ENCODE data around the gene RASIP1.
A peak's percentile ranks its signal among the peaks of the same experiment; 100 is the strongest.
"Not testable (repeated sequence)": the region's sequence is repeated elsewhere in the genome, so short reads cannot be mapped to it uniquely, and the experiment has no call there.

RASIP1 gene

DNA sequence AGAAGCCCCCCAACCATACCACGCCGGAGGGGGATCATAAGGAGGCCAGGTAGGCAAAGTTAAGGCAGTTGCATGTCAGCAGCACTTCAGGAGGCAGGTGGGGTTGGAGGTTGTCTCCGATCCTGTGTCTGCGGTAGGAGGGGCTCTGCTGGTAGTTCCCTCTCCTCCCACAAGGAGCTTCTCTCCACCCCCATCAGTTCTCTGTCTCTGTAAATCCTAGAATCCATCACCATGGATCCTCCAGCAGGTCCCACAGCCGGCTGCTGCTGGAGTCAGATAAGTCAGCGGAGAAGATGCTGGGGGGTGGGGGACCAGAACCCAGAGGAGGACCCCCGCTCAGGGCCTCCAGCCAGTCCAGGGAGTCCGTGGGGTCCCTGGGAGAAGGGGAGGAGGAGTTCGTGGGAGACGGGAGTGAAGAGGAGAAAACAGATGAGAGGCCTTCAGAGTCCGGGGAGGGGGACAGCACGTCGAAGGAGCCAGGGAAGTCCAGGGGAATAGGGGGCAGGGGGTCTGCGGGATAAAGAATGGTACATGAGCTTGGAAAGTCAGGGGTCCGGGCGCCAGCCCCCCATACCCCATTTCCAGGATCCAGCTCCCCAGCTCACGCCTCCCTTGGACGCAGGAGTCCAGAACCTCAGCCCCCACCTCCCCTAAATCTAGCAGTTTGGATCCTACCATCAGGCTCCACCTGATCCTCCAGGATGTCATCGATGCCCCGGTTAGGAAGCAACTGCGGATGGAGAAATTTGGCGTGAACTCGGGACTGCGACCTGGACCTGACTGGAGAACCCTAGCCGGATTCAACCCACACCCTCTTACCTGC lies 27.2 kb downstream of the RASIP1 start:
- no peak for DNase-seq (ENCODE audit: low spot score)

GRCh38 chr19:48711106-48711662 lies 29.2 kb downstream of the RASIP1 start:
- no peak for DNase-seq (ENCODE audit: low spot score)

- no peak for DNase-seq (ENCODE audit: low spot score)
Observed at GRCh38 chr19:48708471-48708870, 31.9 kb downstream of the RASIP1 start.

- DNase-seq (ENCODE audit: low spot score), result no peak
Observed at GRCh38 chr19:48705431-48705830, 35.0 kb downstream of the RASIP1 start.

DNA sequence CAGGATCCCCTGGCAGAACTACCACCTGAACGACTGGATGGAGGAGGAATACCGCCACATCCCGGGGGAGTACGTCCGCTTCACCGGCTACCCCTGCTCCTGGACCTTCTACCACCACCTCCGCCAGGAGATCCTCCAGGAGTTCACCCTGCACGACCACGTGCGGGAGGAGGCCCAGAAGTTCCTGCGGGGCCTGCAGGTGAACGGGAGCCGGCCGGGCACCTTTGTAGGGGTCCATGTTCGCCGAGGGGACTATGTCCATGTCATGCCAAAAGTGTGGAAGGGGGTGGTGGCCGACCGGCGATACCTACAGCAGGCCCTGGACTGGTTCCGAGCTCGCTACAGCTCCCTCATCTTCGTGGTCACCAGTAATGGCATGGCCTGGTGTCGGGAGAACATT lies 37.1 kb downstream of the RASIP1 start:
- DNase-seq (ENCODE audit: low spot score), result no peak

DNA sequence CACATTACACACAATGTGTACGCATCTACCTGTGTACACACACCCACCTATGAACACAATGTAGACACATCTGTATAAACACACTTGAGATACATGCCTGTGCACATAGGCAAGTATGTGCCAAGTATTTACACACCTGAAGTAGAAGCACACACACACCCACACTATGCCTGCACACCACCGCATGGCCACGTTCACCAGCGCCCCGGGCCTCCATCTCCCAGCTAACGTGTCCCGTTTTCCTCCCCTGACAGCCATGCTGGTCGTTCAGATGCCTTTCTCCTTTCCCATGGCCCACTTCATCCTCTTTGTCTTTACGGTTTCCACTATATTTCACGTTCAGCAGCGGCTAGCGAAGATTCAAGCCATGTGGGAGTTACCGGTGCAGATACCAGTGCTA lies 37.7 kb downstream of the RASIP1 start:
- no peak for DNase-seq (ENCODE audit: low spot score)

GRCh38 chr19:48698046-48698445 lies 42.4 kb downstream of the RASIP1 start:
- peak; percentile 12 for DNase-seq (ENCODE audit: low spot score)

GRCh38 chr19:48696353-48697010 lies 43.9 kb downstream of the RASIP1 start:
- DNase-seq (ENCODE audit: low spot score), result no peak

GRCh38 chr19:48695743-48696352 lies 44.6 kb downstream of the RASIP1 start, which contains the start of gene FUT2:
Gene FUT2, plus strand, starts transcription at chr19:48695971. Its CDS starts 6,986 bp downstream, at chr19:48702957.
- DNase-seq (ENCODE audit: low spot score), result no peak

DNA sequence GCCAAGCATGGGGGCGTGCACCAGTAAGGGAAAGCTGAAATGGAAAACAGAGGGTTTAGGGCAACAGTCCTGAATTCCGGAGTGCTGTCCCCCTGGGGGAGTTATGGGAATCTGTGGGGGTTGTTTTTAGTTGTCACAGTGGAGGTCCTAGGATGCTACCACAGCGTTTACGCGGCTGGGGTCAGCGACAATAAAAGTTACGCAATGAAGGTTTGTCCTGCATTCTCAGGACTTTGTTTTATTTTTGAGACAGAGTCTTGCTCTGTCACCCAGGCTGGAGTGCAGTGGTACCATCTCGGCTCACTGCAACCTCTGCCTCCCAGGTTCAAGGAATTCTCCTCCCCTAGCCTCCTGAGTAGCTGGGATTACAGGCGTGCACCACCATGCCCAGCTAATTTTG lies 46.8 kb downstream of the RASIP1 start:
- DNase-seq (ENCODE audit: low spot score), result not testable (repeated sequence)

GRCh38 chr19:48689449-48689848 lies 51.0 kb downstream of the RASIP1 start:
- no peak for DNase-seq (ENCODE audit: low spot score)

DNA sequence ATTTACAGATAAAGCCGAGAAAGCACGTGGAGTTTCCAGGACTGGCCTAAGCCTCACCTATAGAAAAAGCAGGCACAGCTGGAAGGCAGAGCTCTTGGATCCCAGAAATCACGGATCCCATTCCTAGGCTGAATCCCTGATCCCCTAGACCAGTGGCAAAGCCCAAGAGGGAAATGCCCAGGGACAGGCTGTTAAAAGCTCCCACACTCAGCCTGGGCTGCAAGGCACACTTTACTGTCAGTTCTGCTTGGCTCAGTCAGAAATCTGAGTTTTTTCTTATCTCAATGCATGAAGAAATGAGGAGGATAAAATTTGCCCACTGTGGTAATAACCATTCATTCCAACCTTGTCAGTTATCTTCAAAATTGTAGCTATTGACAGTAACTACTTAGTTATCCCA lies 52.6 kb downstream of the RASIP1 start:
- no peak for DNase-seq (ENCODE audit: low spot score)

DNA sequence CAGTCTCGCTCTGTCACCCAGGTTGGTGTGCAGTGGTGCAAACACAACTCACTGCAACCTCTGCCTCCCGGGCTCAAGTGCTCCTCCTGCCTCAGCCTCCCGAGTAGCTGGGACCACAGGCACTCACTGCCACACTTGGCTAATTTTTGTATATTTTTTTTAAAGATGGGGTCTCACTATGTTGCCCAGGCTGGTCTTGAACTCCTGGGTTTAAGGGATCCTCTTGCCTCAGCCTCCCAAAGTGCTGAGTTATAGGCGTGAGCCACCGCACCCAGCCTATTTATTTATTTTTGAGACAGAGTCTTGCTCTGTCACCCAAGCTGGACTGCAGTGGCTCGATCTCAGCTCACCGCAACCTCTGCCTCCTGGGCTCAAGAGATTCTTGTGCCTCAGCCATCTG lies 53.8 kb downstream of the RASIP1 start:
- DNase-seq (ENCODE audit: low spot score), result not testable (repeated sequence)

- no peak for DNase-seq (ENCODE audit: low spot score)
Observed at GRCh38 chr19:48686088-48686487, 54.3 kb downstream of the RASIP1 start.

DNA sequence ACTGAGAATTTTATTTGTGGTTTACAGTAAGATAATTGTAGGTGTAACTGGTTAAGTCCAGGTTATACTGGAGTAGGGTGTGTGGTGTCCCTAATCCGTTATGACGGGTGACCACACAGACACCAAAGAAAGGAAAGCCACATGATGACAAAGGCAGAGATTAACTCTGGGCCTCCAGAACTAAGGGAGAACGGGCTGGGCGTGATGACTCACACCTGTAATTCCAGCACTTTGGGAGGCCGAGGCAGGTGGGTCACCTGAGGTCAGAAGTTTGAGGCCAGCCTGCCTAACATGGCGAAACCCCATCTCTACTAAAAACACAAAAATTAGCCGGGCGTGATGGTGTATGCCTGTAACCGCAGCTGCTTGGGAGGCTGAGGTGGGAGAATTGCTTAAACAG lies 54.8 kb downstream of the RASIP1 start:
- no peak for DNase-seq (ENCODE audit: low spot score)

DNA sequence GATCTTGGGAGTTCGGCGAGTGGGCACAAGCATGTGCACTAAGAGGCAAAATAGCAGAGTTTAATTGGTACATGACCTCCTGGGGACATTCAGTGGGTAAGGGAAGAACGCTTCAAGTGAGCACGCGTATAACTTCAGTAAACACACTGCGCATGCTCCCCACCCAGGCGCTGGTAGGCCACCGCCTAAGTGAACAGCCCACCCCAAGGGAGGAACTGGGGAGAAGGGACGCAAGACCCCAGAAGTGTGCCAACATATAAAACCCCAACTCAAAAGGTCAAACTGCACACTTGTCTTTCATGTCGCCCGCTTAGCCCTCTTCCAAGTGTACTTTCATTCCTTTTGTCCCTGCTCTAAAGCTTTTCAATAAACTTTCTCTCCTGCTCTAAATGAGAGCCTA lies 57.1 kb downstream of the RASIP1 start:
- no peak for DNase-seq (ENCODE audit: low spot score)

- DNase-seq (ENCODE audit: low spot score), result no peak
Observed at GRCh38 chr19:48681127-48681470, 59.3 kb downstream of the RASIP1 start.

DNA sequence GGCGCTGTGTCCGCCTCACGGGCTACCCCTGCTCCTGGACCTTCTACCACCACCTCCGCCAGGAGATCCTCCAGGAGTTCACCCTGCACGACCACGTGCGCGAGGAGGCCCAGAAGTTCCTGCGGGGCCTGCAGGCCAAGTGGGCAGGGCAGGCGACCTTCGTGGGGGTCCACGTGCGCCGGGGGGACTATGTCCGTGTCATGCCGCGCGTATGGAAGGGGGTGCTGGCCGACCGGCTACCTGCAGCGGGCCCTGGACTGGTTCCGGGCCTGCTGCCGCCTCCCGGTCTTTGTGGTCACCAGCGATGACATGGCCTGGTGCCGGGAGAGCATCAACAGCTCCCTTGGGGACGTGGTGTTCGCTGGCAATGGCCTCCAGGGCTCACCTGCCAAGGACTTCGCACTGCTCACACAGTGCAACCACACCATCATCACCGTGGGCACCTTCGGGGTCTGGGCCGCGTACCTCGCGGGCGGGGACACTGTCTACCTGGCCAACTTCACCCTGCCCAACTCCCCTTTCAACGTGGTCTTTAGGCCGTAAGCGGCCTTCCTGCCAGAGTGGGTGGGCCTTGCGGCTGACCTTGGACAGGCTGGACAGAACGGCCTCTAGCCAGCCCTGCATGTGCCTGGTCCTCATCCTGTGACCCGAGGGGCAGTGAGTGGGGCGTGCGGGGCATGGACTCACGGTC lies 59.8 kb downstream of the RASIP1 start:
- no peak for DNase-seq (ENCODE audit: low spot score)

DNA sequence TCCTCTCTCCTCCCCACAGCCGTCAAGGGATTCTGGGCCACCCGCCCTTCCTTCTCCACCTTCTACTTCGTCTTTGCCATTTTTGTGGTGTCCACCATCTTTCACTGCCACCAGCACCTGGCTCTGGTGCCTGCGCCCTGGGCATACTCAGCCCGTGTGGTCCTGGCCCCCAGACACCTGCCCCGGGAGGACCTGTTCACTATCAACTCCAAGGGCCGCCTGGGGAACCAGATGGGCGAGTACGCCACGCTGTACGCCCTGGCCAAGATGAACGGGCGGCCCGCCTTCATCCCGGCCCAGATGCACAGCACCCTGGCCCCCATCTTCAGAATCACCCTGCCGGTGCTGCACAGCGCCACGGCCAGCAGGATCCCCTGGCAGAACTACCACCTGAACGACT lies 60.4 kb downstream of the RASIP1 start:
- DNase-seq (ENCODE audit: low spot score), result not testable (repeated sequence)

GRCh38 chr19:48678201-48678600 lies 62.2 kb downstream of the RASIP1 start:
- peak; percentile 37 for DNase-seq (ENCODE audit: low spot score)

- DNase-seq (ENCODE audit: low spot score), result no peak
Observed at GRCh38 chr19:48676887-48677286, 63.5 kb downstream of the RASIP1 start.

DNA sequence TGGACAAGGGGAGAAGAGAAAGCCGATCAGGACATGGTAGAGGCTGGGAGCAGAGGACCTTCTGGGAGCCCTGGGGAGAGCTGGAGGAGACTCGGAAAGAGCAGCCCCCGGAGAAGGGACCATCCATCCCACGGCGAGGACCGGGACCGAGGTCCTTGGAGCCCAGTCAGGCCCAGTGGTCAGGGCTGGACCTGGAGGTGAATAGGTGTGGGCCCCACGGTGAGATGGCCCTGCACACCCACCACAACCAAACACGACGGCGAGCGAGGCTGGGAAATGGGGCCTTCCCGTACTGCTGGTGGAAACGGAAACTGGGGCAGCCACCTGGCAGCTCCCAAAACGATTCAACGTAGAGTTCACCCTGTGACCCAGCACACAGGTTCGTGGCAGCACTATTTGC lies 63.9 kb downstream of the RASIP1 start:
- no peak for DNase-seq (ENCODE audit: low spot score)
